OCI-LY3 (cell line): ENCODE results near the gene NFE2.

ENCODE experiments used
- H2AFZ ChIP-seq: fragments of 200-600, 300-600 bp; shearing (Covaris generic); 2 replicates; pipeline ENCODE4 v1.6.0; 2014; ENCODE audit warnings: antibody characterized with exemption, low read depth, low read length
- H3K27ac ChIP-seq: fragments of 200-600, 300-600 bp; sonication (generic); 2 replicates; pipeline ENCODE4 v1.5.1; 2014; ENCODE audit warnings: mild to moderate bottlenecking, low read length, moderate library complexity, mixed read lengths
- H3K27me3 ChIP-seq: fragments of 200-600, 300-600 bp; sonication (generic); 2 replicates; pipeline ENCODE4 v1.6.1; 2014; ENCODE audit warnings: low read depth, low read length, mixed read lengths
- H3K36me3 ChIP-seq: fragments of 200-600, 300-600 bp; sonication (generic); replicated peaks from 2 replicates; pipeline ENCODE3; 2014; ENCODE audit warnings: low read depth, low read length, mixed read lengths
- H3K4me1 ChIP-seq: fragments of 300-600, 200-600 bp; sonication (generic); 2 replicates; pipeline ENCODE4 v1.6.1; 2014; ENCODE audit warnings: low read length, mixed read lengths
- H3K4me2 ChIP-seq: fragments of 200-600, 300-600 bp; sonication (generic); 2 replicates; pipeline ENCODE4 v1.6.1; 2014; ENCODE audit warnings: low read length, mixed read lengths
- H3K4me3 ChIP-seq: fragments of 300-600, 200-600 bp; sonication (generic); 2 replicates; pipeline ENCODE4 v1.5.1; 2014; ENCODE audit warnings: antibody characterized with exemption, mild to moderate bottlenecking, low read length, moderate library complexity
- H3K79me2 ChIP-seq: fragments of 300-600, 200-600 bp; shearing (Covaris generic); 2 replicates; pipeline ENCODE4 v1.6.1; 2014; ENCODE audit warnings: mild to moderate bottlenecking, low read length, mixed read lengths
- H3K9ac ChIP-seq: fragments of 300-600, 200-600 bp; shearing (Covaris generic); 2 replicates; pipeline ENCODE4 v1.6.0; 2014; ENCODE audit warnings: mild to moderate bottlenecking, low read length, moderate library complexity
- H3K9me3 ChIP-seq: fragments of 200-600, 300-600 bp; shearing (Covaris generic); 2 replicates; pipeline ENCODE4 v1.6.1; 2014; ENCODE audit warnings: low read length, mixed read lengths; ENCODE audit not compliant: insufficient read depth
- H4K20me1 ChIP-seq: fragments of 200-600, 300-600 bp; sonication (generic); 2 replicates; pipeline ENCODE4 v1.6.1; 2016; ENCODE audit warnings: low read length, mixed read lengths; ENCODE audit not compliant: insufficient read depth
- CTCF ChIP-seq: fragments of 200-600, 300-600 bp; sonication (generic); IDR thresholded peaks from 2 replicates; pipeline ENCODE4 v1.5.1; 2014; ENCODE audit warnings: antibody characterized with exemption, low read length, low read depth
- EZH2phosphoT487 ChIP-seq: fragments of 200-600 bp; shearing (Covaris generic); IDR thresholded peaks from 2 replicates; pipeline ENCODE4 v1.6.1; 2018; ENCODE audit warnings: antibody characterized with exemption, mixed run types, low read depth

Gene NFE2

GRCh38 chr12:54333420-54334034, 32.7 kb upstream of the NFE2 start:
- Histone ChIP-seq H3K4me1 (no peaks in the 10 kb centered on the region), H3K4me2 (no peak overlapping the region), H3K4me3 (no peak overlapping the region), H3K9ac (no peak overlapping the region), H3K79me2 (peaks cover 22% of the 10 kb centered on the region), H2AFZ (no peak overlapping the region), H4K20me1 (peaks cover 13% of the 10 kb centered on the region; the same call in 1 of the 2 replicates), H3K36me3 (no peaks in the 10 kb centered on the region), H3K27ac (no peak overlapping the region), H3K27me3 (no peaks in the 10 kb centered on the region), H3K9me3 (no peaks in the 10 kb centered on the region)
- TF ChIP-seq CTCF (no peak), EZH2phosphoT487 (no peak)

GRCh38 chr12:54331461-54331860, 30.6 kb upstream of the NFE2 start:
- Histone ChIP-seq H3K27ac (no peak overlapping the region), H3K36me3 (no peaks in the 10 kb centered on the region), H2AFZ (no peak overlapping the region), H3K4me1 (0 out of 2 replicates have a peak, but pooled peaks cover 1% of the 10 kb centered on the region), H3K4me2 (no peak overlapping the region), H3K9ac (no peak overlapping the region), H3K4me3 (no peak overlapping the region), H3K79me2 (peaks cover 31% of the 10 kb centered on the region), H4K20me1 (peaks cover 6% of the 10 kb centered on the region; the same call in 1 of the 2 replicates), H3K27me3 (no peaks in the 10 kb centered on the region), H3K9me3 (no peaks in the 10 kb centered on the region)
- TF ChIP-seq EZH2phosphoT487 (no peak), CTCF (no peak)

GRCh38 chr12:54330442-54330841, 29.6 kb upstream of the NFE2 start:
- Histone ChIP-seq H2AFZ (no peak overlapping the region), H3K27ac (no peak overlapping the region), H3K36me3 (no peaks in the 10 kb centered on the region), H3K9ac (no peak overlapping the region), H3K79me2 (peaks cover 39% of the 10 kb centered on the region), H4K20me1 (peaks cover 6% of the 10 kb centered on the region; the same call in 1 of the 2 replicates), H3K4me1 (0 out of 2 replicates have a peak, but pooled peaks cover 4% of the 10 kb centered on the region), H3K9me3 (no peaks in the 10 kb centered on the region), H3K27me3 (no peaks in the 10 kb centered on the region), H3K4me2 (no peak overlapping the region), H3K4me3 (no peak overlapping the region)
- TF ChIP-seq EZH2phosphoT487, result no peak
- no peak for TF ChIP-seq CTCF

GRCh38 chr12:54329759-54330158, 28.9 kb upstream of the NFE2 start:
- Histone ChIP-seq H3K36me3 (no peaks in the 10 kb centered on the region), H3K4me1 (0 out of 2 replicates have a peak, but pooled peaks cover 4% of the 10 kb centered on the region), H3K79me2 (peaks cover 44% of the 10 kb centered on the region), H3K4me3 (no peak overlapping the region), H4K20me1 (peaks cover 6% of the 10 kb centered on the region; the same call in 1 of the 2 replicates), H3K4me2 (no peak overlapping the region), H3K27ac (no peak overlapping the region), H3K9me3 (no peaks in the 10 kb centered on the region), H3K27me3 (no peaks in the 10 kb centered on the region), H2AFZ (no peak overlapping the region), H3K9ac (no peak overlapping the region)
- no peak for TF ChIP-seq EZH2phosphoT487
- no peak for TF ChIP-seq CTCF
